NK-92 treated with Interleukin-12 subunit alpha and Interleukin-12 subunit beta, amount 100 ng/mL, for 24 hours (cell line): ENCODE results near the gene AQP12A.
"Not testable (repeated sequence)": the region's sequence is repeated elsewhere in the genome, so short reads cannot be mapped to it uniquely, and the experiment has no call there.

Source experiments
- DNase-seq: peaks from one replicate; lab custom pipeline; 2025; lab: John Stamatoyannopoulos, UW

The AQP12A gene

DNA sequence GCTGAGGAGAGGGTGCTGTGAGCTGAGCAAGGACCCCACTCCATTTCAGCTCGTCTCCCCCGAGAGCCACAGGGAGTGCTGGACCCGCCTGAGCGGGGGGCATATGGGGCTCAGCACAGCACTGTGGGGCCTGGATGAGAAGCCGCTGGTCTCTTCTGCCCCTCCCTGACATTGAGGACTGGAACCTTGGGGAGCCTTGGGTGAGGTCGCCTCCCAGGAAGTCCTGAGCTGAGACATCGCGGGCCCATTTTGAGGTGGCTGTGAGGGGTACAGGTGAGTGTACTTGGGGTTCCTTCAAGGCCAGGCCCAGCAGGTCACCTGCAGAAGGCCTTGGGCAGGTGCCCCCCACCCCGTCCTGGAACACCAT is 3.1 kb upstream of the AQP12A start:
- no peak for DNase-seq

DNA sequence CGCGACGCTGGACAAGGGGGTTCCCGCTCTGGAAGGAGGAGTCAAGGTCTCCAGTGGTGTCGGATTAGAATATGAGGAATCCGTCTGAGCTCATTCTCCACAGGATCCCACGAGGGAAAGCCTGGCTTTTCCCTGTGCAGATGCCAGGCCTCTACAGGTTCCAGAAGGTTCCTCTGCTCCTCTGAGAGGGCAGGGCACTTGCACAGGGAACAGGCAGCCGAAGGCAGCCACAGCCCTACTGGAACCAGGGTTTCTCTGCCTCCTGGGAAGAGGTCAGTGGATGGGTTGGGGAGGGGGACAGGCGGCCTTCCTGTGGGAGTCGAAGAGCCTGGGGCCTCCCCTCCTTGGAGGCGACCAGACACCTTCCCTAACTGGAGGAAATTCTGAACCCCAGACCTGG is 1.7 kb upstream of the AQP12A start:
- DNase-seq, result no peak

GRCh38 chr2:240690421-240691074 is 1.1 kb upstream of the AQP12A start:
- DNase-seq, result not testable (repeated sequence)

DNA sequence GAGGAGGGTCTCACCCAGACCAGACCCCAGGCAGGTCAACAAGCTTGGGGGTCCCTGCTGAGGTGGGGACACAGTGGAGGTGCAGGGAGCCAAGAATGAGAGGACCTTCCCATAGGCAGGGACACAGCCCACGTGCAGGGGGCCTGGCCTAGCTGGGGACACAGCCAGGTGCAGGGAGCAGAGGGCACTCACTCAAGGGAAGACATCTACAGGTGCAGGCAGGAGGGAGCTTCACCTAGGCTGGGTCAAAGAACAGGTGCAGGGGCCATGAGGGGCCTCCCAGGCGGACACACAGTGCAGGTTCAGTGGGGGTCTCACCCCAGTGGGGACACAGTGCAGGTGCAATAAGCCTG is 615 bp upstream of the AQP12A start:
- DNase-seq, result not testable (repeated sequence)

GRCh38 chr2:240692583-240693561 is 1.2 kb downstream of the AQP12A start:
- not testable (repeated sequence) for DNase-seq

DNA sequence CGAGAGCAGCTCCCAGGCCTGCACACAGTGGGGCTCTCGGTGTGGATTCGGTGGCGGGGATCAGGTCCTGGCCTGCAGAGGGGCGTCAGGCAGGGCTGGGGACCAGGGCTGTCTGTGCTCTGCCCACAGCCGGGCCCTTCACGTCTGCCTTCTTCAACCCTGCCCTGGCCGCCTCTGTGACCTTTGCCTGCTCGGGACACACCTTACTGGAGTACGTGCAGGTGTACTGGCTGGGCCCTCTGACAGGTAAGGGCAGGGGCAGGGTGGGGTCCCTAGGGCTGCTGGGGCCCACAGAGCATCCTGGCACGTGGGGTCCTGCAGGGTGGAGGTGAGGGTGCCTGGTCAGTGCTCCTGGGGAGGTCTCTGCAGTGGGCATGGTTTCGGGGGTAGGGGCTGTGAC is 2.6 kb downstream of the AQP12A start:
- not testable (repeated sequence) for DNase-seq

DNA sequence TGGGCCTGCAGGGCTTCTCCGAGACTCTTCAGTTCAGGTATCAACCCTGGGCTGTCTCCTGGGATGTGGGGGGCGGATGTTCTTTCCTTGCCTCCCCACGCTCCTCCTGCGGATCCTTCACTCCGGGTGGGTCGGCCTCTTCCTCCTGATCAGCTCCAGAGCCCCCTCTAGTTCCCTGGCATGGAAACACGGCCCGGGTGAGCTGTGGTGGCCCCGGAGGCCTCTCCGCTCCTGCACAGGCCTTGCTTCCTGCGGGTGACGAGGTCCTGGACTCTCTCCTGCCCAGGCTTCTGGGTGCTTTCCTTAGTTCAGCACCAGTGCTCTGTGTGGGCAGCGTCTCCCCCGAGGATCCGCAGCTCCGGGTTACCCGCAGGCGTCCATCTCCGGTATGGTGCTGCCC is 3.9 kb downstream of the AQP12A start:
- DNase-seq, result not testable (repeated sequence)

DNA sequence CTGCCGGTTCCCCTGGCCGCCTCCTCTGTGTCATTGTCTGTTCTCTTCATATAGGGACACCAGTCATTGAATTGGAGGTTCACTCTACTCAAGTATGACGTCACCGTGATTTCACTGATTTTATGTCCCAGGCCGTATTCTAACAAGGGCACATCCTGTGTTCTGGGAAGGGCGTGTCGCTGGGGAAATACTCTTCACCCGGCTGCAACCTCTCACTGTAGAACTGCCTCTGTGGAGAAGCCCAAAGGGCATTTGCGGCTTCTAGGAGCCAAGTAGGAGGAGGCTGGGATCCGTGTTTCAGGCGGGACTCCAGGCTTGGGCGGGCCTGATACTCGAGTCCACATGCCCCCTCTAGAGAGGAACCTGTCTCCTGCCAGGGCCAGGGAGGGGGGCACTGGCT is 4.8 kb downstream of the AQP12A start:
- DNase-seq, result not testable (repeated sequence)

DNA sequence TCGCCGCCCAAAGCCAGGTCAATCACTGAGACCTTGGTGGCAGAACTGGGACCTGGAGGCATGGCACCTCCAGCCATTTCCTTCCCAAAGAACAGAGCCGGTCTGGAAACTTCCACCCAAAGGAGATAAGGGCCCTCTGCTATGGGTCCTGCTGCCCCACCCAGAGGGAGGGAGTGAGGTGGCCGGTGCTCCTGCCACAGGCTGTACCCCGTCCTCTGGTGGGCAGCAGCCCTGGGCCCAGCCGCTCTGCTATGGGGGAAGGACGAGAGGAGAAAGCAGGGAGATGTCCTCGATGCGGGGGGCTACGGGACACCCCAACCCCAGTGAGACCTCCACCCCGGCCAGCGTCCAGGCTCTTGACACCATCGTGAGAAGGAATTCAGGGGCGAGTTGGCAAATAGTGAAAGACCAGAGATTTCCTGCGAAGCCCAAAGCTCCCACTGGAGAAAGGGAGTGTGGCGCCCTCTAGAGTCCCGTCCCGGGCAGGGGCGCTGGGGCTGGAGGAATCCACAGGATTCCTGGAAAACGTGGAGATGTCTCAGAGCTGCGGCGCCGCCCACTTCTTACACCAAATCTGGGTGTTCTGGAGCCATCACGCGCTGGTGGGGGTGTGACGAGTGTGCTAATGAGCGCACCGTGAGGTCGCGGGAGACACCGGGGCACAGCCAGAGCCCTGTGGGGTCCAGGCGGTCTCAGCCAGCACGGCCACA is 7.3 kb downstream of the AQP12A start:
- DNase-seq, result not testable (repeated sequence)

- DNase-seq, result not testable (repeated sequence)
Measured at GRCh38 chr2:240699835-240700234, 8.2 kb downstream of the AQP12A start.

DNA sequence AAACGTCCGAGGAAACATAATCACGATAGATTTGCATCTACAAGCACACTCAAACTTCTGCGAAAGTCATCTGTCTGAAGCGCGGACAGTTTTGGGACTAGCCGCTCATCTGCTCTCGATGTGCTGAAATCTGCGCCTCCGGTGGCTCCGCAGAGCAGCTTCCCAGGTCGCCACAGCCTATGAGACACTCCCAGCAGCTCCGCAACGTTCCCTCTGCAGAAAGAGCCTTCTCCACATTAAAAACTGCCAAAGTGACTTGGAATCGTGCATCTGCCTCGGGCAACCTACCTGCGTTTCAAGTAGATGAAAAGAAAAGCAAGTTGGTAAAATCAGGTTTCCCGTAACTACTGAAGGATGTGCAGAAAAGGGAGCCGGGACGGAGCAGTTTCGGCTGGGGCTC is 8.9 kb downstream of the AQP12A start:
- not testable (repeated sequence) for DNase-seq

GRCh38 chr2:240701091-240701735 is 9.5 kb downstream of the AQP12A start:
- no peak for DNase-seq

DNA sequence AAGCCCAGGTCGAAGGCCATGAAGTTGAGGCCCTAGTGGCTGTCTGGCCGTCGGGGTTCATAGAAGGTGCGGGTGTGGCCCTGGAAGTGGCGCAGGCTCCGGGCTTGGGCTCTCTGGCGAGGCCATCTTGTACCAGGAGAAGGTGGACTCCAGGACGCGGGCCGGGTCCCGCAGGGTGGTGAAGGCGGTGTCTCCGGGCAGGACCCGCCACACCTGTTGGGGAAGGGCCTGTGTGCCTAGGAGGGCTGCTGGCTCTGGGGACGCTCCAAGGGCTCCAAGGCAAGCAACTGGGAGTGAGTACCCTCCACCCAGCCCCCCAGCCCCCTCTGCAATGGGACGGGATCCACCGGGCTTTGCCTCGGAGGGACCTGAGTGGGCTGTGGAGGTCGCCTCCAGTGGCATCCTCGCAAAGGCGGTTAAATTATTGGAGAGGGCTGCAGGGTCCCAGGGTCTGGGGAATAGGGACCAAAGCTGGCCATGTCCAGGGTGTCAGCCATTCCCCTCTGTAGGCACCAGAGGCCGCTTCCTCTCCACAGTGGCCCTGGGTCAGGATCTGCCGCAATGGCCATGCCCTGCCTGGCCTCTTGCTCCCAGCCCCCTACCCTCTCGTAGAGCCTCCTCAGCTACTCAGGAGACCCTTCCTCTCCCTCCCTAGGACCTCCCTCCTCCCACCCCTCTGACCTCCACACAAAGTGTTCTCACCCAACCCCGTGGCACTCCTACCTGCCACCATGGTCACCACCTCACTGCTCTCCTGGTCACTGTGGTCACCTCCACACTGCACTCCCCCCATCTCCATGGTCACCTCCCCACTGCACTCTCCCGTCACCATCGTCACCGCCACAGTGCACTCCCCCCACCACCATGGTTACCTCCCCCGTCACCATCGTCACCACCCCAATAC is 10.3 kb downstream of the AQP12A start:
- DNase-seq, result no peak

GRCh38 chr2:240702640-240703011 is 11.0 kb downstream of the AQP12A start:
- no peak for DNase-seq

GRCh38 chr2:240703417-240704341 is 12.0 kb downstream of the AQP12A start:
- DNase-seq, result no peak

- no peak for DNase-seq
Measured at GRCh38 chr2:240704651-240705050, 13.0 kb downstream of the AQP12A start.

DNA sequence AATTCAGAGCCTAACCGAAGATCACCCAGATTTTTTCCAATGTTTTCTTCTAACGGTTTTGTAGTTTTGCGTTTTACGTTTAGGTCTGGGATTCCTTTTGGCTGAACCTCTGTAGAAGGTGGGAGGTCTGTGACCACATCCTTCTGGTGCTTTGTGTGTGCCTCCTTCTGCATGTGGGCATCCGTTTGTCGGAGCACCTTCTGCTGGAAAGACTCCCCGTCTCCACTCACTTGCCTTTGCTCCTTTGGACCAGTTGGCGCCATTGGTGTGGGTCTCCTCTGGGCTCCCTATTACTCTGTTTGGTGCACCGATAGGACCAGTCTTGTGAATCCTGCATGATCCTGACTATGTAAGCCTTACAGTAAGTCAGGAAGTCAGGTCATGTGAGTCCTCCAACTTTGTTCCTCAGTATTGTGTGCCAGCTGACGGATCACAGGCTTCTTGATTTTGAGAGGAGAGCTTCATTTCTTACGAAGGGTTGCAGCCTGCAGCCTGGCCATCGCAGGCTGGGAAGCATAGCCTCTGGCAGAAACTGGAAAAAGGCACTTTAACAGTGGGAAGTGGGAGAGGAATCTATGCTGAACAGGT is 13.6 kb downstream of the AQP12A start:
- no peak for DNase-seq

GRCh38 chr2:240707043-240707756 is 15.5 kb downstream of the AQP12A start:
- DNase-seq, result no peak

GRCh38 chr2:240707821-240708220 is 16.2 kb downstream of the AQP12A start:
- no peak for DNase-seq
